HUES6 (cell line): ENCODE data around the gene POLN.
A peak's percentile ranks its signal among the peaks of the same experiment; 100 is the strongest.

Source experiments
- H3K27ac ChIP-seq: 2 replicates; pipeline ENCODE4 v1.7.0; 2013; ENCODE audit warnings: low read depth, mild to moderate bottlenecking, low read length, inconsistent platforms
- H3K27me3 ChIP-seq: 2 replicates; pipeline ENCODE4 v1.6.1; 2013; ENCODE audit warnings: low read length; ENCODE audit not compliant: control insufficient read depth, insufficient read depth
- H3K36me3 ChIP-seq: 2 replicates; pipeline ENCODE4 v1.6.1; 2013; ENCODE audit warnings: low read length; ENCODE audit not compliant: control insufficient read depth, insufficient read depth
- H3K4me1 ChIP-seq: 2 replicates; pipeline ENCODE4 v1.6.1; 2013; ENCODE audit warnings: low read length; ENCODE audit not compliant: control insufficient read depth, insufficient read depth
- H3K4me3 ChIP-seq: 2 replicates; pipeline ENCODE4 v1.5.1; 2013; ENCODE audit warnings: low read depth, low read length
- H3K9ac ChIP-seq: one replicate; pipeline ENCODE4 v1.6.1; 2013; ENCODE audit warnings: mild to moderate bottlenecking, low read length
- H3K9me3 ChIP-seq: 2 replicates; pipeline ENCODE4 v1.6.1; 2013; ENCODE audit warnings: low read depth, low read length; ENCODE audit not compliant: control insufficient read depth, insufficient read depth

The POLN gene

GRCh38 chr4:2046031-2046961 is 195.6 kb downstream of the POLN start:
- H3K36me3 ChIP-seq: no peaks in the 10 kb centered on the region
- no peak overlapping the region for H3K27ac ChIP-seq
- H3K27me3 ChIP-seq: peaks cover 43% of the 10 kb centered on the region
- H3K4me1 ChIP-seq: 0 out of 2 replicates have a peak, but pooled peaks cover under 1% of the 10 kb centered on the region
- no peak overlapping the region for H3K4me3 ChIP-seq
- H3K9me3 ChIP-seq: peaks cover 4% of the 10 kb centered on the region; the same call in 1 of the 2 replicates
- H3K9ac ChIP-seq: no peak overlapping the region

- no peak overlapping the region for H3K4me3 ChIP-seq
- peaks cover 4% of the 10 kb centered on the region; the same call in 1 of the 2 replicates for H3K9me3 ChIP-seq
- H3K9ac ChIP-seq: no peak overlapping the region
- no peaks in the 10 kb centered on the region for H3K4me1 ChIP-seq
- H3K27ac ChIP-seq: no peak overlapping the region
- no peaks in the 10 kb centered on the region for H3K36me3 ChIP-seq
- H3K27me3 ChIP-seq: peaks cover 51% of the 10 kb centered on the region
Measured at GRCh38 chr4:2045518-2045951, 196.4 kb downstream of the POLN start.

DNA sequence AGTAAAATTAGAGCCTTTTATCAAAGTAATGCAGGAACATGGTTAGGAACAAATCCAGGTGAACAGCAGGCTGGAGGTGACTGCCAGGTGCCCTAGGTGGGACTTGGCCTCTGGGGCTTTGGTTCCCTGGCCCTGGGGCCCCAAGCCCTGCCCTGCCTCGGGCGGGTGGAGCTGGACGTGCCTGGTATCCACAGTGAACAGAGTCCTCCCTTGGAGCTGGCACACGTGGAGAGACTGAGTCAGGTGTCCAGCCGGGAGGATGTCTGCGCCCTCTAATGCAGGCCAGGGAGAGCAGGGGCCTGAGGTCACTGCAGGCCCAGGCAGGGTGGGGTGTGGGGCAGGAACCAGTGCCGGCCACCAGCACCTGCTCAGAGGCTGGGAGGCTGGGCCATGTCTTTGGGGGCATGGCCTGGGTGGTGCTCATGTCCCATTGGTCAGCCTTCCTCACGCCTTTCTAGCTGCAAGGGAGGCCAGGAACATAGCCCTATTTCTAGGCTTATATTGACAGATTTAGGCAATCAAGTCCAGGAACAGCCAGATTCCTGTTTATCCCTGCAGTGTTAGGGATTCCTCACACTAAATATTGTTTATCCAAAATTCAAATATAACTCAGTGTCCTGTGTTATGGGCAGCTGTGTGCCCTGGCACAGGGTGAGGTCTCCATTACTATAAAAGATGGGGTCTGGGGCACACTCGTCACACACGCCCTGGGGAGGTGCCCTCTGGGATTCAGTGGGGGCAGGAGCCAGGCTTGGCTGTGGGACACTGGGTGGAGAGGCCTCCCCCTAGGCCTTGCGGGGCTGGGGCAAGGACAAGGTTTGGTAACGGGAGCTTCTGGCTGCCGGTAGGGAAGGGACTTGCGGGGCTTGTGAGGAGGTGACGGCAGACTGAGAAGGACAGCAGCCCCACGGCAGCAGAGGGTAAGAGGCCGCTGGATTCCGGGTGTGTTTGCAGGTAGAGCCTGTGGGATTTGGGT is 197.1 kb downstream of the POLN start:
- Histone ChIP-seq H3K27ac (no peak overlapping the region), H3K36me3 (no peaks in the 10 kb centered on the region), H3K9ac (no peak overlapping the region), H3K27me3 (peaks cover 58% of the 10 kb centered on the region), H3K4me1 (no peaks in the 10 kb centered on the region), H3K4me3 (no peak overlapping the region), H3K9me3 (peaks cover 4% of the 10 kb centered on the region; the same call in 1 of the 2 replicates)

GRCh38 chr4:2044119-2044485 is 197.8 kb downstream of the POLN start:
- H3K36me3 ChIP-seq: no peaks in the 10 kb centered on the region
- peaks cover 65% of the 10 kb centered on the region for H3K27me3 ChIP-seq
- no peaks in the 10 kb centered on the region for H3K4me1 ChIP-seq
- no peak overlapping the region for H3K27ac ChIP-seq
- peaks cover 4% of the 10 kb centered on the region; the same call in 1 of the 2 replicates for H3K9me3 ChIP-seq
- H3K9ac ChIP-seq: no peak overlapping the region
- no peak overlapping the region for H3K4me3 ChIP-seq

DNA sequence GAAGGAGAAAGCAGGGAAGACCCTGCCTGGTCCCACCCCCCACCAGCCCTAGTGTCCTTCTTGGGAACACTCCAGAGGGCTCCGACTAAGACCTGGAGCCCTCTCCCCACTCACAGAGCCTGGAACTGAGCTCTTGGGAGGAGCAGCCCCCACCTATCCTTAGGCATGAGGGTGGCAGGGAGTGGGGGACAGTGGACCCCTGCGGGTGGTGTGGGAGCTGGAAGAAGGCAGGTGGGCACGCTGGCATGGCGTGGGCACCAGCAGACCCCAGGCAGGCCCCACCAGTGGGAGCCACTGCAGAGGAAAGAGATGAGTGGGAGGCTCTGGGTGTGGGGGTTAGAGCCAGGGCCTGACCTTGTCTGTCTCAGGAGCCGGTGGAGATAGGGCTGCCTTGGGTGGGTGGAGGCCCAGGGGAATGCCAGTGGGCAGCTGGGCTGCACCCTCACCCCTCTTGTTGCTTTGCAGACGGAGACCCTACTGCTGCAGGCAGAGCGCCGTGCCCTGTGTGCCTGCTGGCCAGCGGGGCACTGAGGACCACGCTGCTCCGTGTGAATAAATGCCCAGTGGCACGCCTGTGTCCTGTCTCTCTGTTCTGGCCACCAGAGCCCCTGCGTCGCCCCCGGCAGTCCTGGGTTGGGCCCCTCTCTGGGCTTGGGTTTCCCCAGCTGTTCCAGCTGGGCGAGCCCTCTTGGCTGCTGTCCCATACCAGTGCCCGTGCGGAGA is 198.4 kb downstream of the POLN start:
- Histone ChIP-seq H3K9ac (no peak overlapping the region), H3K9me3 (peaks cover 4% of the 10 kb centered on the region; the same call in 1 of the 2 replicates), H3K27me3 (peaks cover 70% of the 10 kb centered on the region), H3K4me1 (no peaks in the 10 kb centered on the region), H3K27ac (no peak overlapping the region), H3K4me3 (no peak overlapping the region), H3K36me3 (no peaks in the 10 kb centered on the region)

GRCh38 chr4:2042947-2043395 is 198.9 kb downstream of the POLN start:
- Histone ChIP-seq H3K4me3 (peak overlapping the region; percentile 68), H3K9me3 (peaks cover 4% of the 10 kb centered on the region; the same call in 1 of the 2 replicates), H3K27ac (no peak overlapping the region), H3K27me3 (peaks cover 72% of the 10 kb centered on the region), H3K36me3 (no peaks in the 10 kb centered on the region), H3K4me1 (no peaks in the 10 kb centered on the region), H3K9ac (no peak overlapping the region)

DNA sequence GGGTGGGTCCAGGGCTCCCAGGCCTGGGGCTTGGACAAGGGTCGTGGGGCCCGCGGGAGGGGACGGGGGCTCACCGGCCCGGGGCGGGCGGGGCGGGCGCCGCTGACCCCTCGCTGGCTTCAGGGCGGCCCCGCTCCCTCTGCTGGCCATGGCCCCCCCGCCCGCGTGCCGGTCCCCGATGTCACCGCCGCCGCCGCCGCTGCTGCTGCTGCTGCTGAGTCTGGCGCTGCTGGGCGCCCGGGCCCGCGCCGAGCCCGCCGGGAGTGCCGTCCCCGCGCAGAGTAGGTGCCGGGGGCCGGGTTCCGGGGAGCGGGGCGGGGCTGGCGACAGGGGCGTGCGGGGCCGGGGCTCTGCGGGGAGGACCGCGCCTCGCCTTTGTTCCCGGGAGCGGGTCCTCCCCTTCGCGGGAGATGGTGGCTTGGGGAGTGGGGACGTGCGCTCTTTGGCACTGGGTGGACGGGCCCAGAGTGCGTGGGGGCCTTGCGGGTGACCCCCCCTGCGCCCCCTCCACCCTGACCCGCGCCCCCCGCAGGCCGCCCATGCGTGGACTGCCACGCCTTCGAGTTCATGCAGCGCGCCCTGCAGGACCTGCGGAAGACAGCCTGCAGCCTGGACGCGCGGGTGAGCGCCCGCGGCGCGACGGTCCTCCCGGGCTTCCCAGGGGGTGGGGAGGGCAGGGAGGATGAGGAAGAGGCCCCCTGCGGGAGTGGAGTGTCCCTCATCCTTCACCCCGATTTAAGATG is 199.5 kb downstream of the POLN start:
- H3K36me3 ChIP-seq: no peaks in the 10 kb centered on the region
- peaks cover 69% of the 10 kb centered on the region for H3K27me3 ChIP-seq
- H3K9ac ChIP-seq: no peak overlapping the region
- H3K4me3 ChIP-seq: peak overlapping the region; percentile 68
- H3K9me3 ChIP-seq: peaks cover 4% of the 10 kb centered on the region; the same call in 1 of the 2 replicates
- no peak overlapping the region for H3K27ac ChIP-seq
- H3K4me1 ChIP-seq: no peaks in the 10 kb centered on the region

DNA sequence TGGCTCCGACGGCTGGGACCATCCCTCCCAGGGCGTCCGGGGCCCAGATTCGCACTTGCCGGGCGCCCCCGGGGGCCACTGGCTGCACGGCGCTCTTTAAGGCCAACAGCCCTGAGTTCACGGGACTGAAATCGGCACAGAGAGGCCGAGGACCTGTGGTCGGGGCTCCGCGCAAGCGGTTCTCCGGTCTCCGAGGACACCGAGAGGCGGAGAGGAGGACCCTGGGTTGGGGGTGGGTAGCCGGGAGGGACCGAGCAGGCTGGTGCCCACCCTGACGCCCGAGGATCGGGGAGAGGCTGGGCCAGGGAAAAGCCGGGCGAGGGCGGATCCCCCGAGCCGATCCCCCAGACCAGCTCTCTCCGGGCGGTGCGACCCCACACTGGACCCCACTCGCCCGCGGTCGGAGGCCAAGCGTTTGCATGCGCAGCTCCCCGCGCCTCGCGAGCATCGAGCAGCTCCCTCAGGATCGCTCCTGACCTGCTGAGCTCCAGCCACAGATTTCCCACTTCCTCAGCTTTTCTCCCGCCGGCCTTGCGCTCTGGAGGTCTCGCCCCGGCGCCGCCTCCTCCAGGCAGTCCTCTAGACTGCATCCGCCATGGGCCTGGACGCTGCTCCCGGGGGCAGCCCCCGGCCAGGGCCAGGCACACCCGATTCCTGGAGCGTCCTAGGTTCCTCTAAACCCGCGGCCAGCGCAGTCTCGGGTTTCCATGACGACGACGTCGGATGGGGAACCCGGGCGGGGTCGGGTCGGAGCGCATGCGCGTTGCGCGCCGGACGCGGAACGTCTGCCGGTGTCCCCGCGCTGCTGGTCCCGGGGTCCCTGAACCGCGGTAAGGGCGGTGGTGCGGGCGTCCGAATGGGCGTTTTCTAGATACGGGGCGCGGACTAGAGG is 200.4 kb downstream of the POLN start:
- H3K4me3 ChIP-seq: peak overlapping the region; percentile 68
- H3K27me3 ChIP-seq: peaks cover 77% of the 10 kb centered on the region
- H3K9me3 ChIP-seq: peaks cover 4% of the 10 kb centered on the region; the same call in 1 of the 2 replicates
- H3K9ac ChIP-seq: no peak overlapping the region
- H3K27ac ChIP-seq: no peak overlapping the region
- no peaks in the 10 kb centered on the region for H3K36me3 ChIP-seq
- H3K4me1 ChIP-seq: no peaks in the 10 kb centered on the region

DNA sequence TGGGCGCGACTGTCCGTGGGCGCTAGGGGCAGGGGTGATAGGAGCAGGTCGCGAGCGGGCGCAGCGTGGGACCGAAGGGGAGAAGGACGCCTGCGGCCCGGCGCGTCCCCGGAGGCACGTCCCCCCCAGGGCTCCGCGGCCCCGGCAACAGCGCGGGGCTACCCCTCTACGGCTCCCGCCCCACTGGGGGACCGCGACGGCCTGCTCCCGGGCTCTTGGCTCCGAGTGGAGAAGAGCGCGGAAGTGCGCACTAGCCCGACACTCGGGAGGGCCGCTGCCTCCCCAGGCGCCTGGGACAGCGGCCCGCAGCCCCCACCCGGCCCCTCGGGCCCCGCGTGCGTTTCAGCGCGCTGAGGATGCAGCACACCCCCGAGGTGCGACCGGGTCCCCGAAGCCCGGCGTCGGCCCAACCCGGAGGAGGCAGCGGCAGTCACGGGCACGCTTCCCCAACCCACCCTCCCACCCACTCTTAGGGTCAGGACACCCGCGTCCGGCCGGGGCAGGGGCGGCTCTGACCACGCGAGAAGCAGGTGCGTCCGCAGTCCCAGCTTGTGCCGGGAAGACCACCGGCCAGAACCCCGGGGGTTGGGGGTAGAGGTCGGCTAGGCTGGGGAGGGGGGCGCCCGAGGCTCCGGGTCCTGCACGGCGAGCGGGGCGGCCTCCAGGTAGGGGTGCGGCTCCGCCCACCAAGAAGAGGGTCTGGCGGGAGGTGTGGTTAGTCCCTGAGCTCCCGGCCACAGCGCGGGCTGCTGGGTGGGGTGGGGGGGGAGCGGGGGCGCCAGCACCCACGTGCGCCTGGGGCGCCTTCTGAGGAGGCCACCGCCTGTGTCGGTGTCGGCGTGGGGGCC is 201.3 kb downstream of the POLN start:
- H3K27me3 ChIP-seq: peaks cover 81% of the 10 kb centered on the region
- H3K9ac ChIP-seq: no peak overlapping the region
- H3K4me1 ChIP-seq: no peaks in the 10 kb centered on the region
- H3K36me3 ChIP-seq: no peaks in the 10 kb centered on the region
- peaks cover 4% of the 10 kb centered on the region; the same call in 1 of the 2 replicates for H3K9me3 ChIP-seq
- peak overlapping the region; percentile 68 for H3K4me3 ChIP-seq
- no peak overlapping the region for H3K27ac ChIP-seq
